PC-9 (cell line): ENCODE data around the gene DNAH6. TPM values are rescaled to one million over a fixed set of nuclear protein-coding genes. Genes with fewer than 3 reads are reported as not detected.

Experiments used
- BruUV-seq: library from RNA; stranded (reverse); fragments of 400-500 nt; replicated peaks from 2 replicates; lab custom pipeline; 2021; lab: Mats Ljungman, UMichigan
- CTCF ChIA-PET: fragments of 300-600 bp; sonication (Branson Sonifier 250); formaldehyde crosslinking; loops from one replicate; lab custom pipeline; 2022; ENCODE audit warnings: antibody characterized with exemption; lab: Charles Lee
- POLR2A ChIA-PET: fragments of 300-600 bp; sonication (Branson Sonifier 250); formaldehyde crosslinking; loops from one replicate; lab custom pipeline; 2022; ENCODE audit warnings: antibody characterized with exemption; ENCODE audit not compliant: unreplicated experiment; lab: Charles Lee
- DNase-seq, 2 experiments: peaks; one replicate each; pipeline versions ENCODE4 v3.0.0 to v3.0.0-alpha.2; 2015 to 2022; ENCODE audit warnings: mixed read lengths in 1 of 2
- H2AFZ ChIP-seq: fragments of 200-600 bp; sonication (generic); 2 replicates; pipeline ENCODE4 v1.8.1; 2017; ENCODE audit warnings: antibody characterized with exemption
- H3F3A ChIP-seq: fragments of 200-600 bp; sonication (generic); 2 replicates; pipeline ENCODE4 v1.8.1; 2017; ENCODE audit warnings: antibody characterized with exemption, mild to moderate bottlenecking, low read depth; ENCODE audit not compliant: insufficient read depth
- H3K27ac ChIP-seq: fragments of 200-600 bp; sonication (generic); 2 replicates; pipeline ENCODE4 v1.6.1; 2016; ENCODE audit warnings: mixed run types
- H3K27me3 ChIP-seq: fragments of 200-600 bp; sonication (generic); 2 replicates; pipeline ENCODE4 v1.6.1; 2016; ENCODE audit warnings: low read depth, mixed run types; ENCODE audit not compliant: insufficient read depth
- H3K36me3 ChIP-seq: fragments of 200-600 bp; sonication (generic); 2 replicates; pipeline ENCODE4 v1.6.1; 2016; ENCODE audit warnings: low read depth, mixed run types
- H3K4me1 ChIP-seq: fragments of 200-600 bp; sonication (generic); replicated peaks from 2 replicates; pipeline ENCODE4 v1.6.1; 2016; ENCODE audit warnings: mixed run types; ENCODE audit not compliant: insufficient read depth
- H3K4me2 ChIP-seq: fragments of 200-600 bp; sonication (generic); 2 replicates; pipeline ENCODE4 v1.6.1; 2017; ENCODE audit warnings: mixed run types
- H3K4me3 ChIP-seq: fragments of 200-600 bp; sonication (generic); 2 replicates; pipeline ENCODE4 v1.6.1; 2016; ENCODE audit warnings: mixed run types
- H3K79me2 ChIP-seq: fragments of 200-600 bp; sonication (generic); 2 replicates; pipeline ENCODE4 v1.6.1; 2017; ENCODE audit warnings: low read depth, mixed run types
- H3K9me2 ChIP-seq: fragments of 200-600 bp; sonication (generic); 2 replicates; pipeline ENCODE4 v1.8.1; 2017; ENCODE audit warnings: mild to moderate bottlenecking; ENCODE audit not compliant: insufficient read depth
- H3K9me3 ChIP-seq: fragments of 200-600 bp; sonication (generic); 2 replicates; pipeline ENCODE4 v1.8.1; 2016; ENCODE audit warnings: low read depth; ENCODE audit not compliant: insufficient read depth
- H4K20me1 ChIP-seq: fragments of 200-600 bp; sonication (generic); 2 replicates; pipeline ENCODE4 v1.8.1; 2017; ENCODE audit not compliant: insufficient read depth
- EZH2 ChIP-seq: fragments of 200-600 bp; sonication (generic); IDR thresholded peaks from 2 replicates; pipeline ENCODE4 v1.8.0; 2017; ENCODE audit warnings: antibody characterized with exemption, low read depth
- intact Hi-C: fragments of 100-400 bp; cut with micrococcal nuclease; formaldehyde crosslinking; loops from one replicate; pipeline ENCODE4 v1.10.0; 2022; ENCODE audit not compliant: unreplicated experiment
- total RNA-seq: library from RNA; stranded (reverse); gene quantifications from 2 replicates; pipeline ENCODE4 v1.2.3, GENCODE V29; 2021
- TF ChIP-seq, protein P1 (sequence below): fragments of 200-600 bp; sonication (generic); conservative IDR thresholded peaks from 2 replicates; pipeline ENCODE4 v1.6.1; 2017; ENCODE audit warnings: mixed run types, antibody characterized with exemption, mild to moderate bottlenecking, moderate library complexity

DNAH6 gene
- total RNA-seq, 1 experiment from 2014 or later = not detected

DNA sequence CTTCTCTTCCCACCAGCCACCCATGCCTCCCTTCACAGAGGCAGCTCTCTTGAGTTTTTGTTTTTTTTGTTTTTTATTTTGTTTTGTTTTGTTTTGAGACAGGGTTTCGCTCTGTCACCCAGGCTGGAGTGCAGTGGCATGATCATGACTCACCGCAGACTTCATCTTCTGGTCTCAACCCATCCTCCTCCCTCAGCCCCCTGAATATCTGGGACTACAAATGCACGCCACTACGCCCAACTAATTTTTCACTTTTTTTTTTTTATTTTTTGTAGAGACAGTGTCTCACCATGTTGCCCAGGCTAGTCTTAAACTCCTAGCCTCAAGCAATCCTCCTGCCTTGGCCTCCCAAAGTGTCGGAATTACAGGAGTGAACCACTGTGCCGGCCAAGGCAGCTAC lies 203.1 kb downstream of the DNAH6 start:
- Histone ChIP-seq H3K9me2 (no peaks in the 10 kb centered on the region), H3K79me2 (no peaks in the 10 kb centered on the region), H3K27ac (no peak overlapping the region), H2AFZ (no peak overlapping the region), H3K36me3 (no peaks in the 10 kb centered on the region), H4K20me1 (no peaks in the 10 kb centered on the region), H3K9me3 (no peaks in the 10 kb centered on the region), H3K4me1 (no peaks in the 10 kb centered on the region), H3K4me3 (no peak overlapping the region), H3K27me3 (no peaks in the 10 kb centered on the region), H3F3A (no peaks in the 10 kb centered on the region), H3K4me2 (no peak overlapping the region)
- no peak for DNase-seq
- ChIA-PET POLR2A (no interaction called here), CTCF (no interaction called here)
- BruUV-seq = no TSS peak
- no peak for TF ChIP-seq EZH2
- TF ChIP-seq, protein P1, sequence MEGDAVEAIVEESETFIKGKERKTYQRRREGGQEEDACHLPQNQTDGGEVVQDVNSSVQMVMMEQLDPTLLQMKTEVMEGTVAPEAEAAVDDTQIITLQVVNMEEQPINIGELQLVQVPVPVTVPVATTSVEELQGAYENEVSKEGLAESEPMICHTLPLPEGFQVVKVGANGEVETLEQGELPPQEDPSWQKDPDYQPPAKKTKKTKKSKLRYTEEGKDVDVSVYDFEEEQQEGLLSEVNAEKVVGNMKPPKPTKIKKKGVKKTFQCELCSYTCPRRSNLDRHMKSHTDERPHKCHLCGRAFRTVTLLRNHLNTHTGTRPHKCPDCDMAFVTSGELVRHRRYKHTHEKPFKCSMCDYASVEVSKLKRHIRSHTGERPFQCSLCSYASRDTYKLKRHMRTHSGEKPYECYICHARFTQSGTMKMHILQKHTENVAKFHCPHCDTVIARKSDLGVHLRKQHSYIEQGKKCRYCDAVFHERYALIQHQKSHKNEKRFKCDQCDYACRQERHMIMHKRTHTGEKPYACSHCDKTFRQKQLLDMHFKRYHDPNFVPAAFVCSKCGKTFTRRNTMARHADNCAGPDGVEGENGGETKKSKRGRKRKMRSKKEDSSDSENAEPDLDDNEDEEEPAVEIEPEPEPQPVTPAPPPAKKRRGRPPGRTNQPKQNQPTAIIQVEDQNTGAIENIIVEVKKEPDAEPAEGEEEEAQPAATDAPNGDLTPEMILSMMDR = no peak
- intact Hi-C loops = no loop called here

DNA sequence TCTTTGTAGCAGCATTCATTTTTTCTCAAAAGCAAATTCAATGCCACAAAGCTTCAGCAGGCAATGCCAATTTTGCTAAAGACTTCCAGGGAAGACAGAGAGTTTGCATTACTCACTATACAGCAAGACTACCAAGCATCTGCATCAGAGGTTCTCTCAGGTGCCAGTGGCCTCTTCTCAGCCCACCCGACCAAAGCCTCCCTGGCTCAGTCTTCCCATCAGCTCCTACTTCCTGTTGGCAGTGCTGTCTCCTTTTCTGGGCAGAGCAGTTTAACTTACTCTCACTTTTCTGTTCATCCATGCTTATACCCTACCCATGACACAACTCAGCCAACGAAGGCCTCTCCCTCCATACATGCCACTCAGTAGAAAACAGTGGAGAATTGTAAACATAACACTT lies 207.5 kb downstream of the DNAH6 start:
- Histone ChIP-seq H3F3A (no peaks in the 10 kb centered on the region), H3K4me2 (no peak overlapping the region), H2AFZ (no peak overlapping the region), H3K9me2 (no peaks in the 10 kb centered on the region), H4K20me1 (no peaks in the 10 kb centered on the region), H3K79me2 (no peaks in the 10 kb centered on the region), H3K27ac (no peak overlapping the region), H3K4me3 (no peak overlapping the region), H3K9me3 (no peaks in the 10 kb centered on the region), H3K4me1 (no peaks in the 10 kb centered on the region), H3K27me3 (no peaks in the 10 kb centered on the region), H3K36me3 (no peaks in the 10 kb centered on the region)
- intact Hi-C loops = no loop called here
- BruUV-seq = no TSS peak
- ChIA-PET POLR2A (no interaction called here), CTCF (no interaction called here)
- TF ChIP-seq EZH2 = no peak
- no peak for DNase-seq

DNA sequence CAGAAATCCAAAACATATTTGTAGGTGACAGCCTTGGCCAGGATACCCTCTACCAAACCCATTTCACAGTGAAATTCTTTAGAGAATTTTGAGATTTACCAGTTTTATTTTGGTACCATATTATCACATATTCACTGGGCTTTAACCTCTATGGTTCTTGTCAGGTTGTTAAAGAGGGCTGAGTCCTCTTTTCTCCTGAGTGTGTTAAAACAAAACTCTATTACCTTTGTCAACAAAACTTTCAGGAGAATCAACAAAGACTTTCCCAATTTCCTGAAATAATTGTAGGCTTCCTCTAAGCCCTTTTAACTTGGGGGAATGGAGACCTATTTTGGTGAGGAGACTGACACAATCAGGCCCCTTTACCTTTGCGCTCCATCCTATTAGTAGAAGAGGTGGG lies 209.4 kb downstream of the DNAH6 start:
- TF ChIP-seq EZH2 = no peak
- TF ChIP-seq, protein P1 = no peak
- H3K27me3 ChIP-seq = 0 out of 2 replicates have a peak, but pooled peaks cover 3% of the 10 kb centered on the region
- H3K4me1 ChIP-seq = no peaks in the 10 kb centered on the region
- H2AFZ ChIP-seq = no peak overlapping the region
- DNase-seq = no peak
- H3K4me2 ChIP-seq = no peak overlapping the region
- intact Hi-C loops = no loop called here
- no peaks in the 10 kb centered on the region for H3K79me2 ChIP-seq
- H4K20me1 ChIP-seq = no peaks in the 10 kb centered on the region
- CTCF ChIA-PET = no interaction called here
- H3K4me3 ChIP-seq = no peak overlapping the region
- H3K9me2 ChIP-seq = no peaks in the 10 kb centered on the region
- H3K9me3 ChIP-seq = no peaks in the 10 kb centered on the region
- no TSS peak for BruUV-seq
- H3K36me3 ChIP-seq = no peaks in the 10 kb centered on the region
- POLR2A ChIA-PET = no interaction called here
- no peak overlapping the region for H3K27ac ChIP-seq
- no peaks in the 10 kb centered on the region for H3F3A ChIP-seq

DNA sequence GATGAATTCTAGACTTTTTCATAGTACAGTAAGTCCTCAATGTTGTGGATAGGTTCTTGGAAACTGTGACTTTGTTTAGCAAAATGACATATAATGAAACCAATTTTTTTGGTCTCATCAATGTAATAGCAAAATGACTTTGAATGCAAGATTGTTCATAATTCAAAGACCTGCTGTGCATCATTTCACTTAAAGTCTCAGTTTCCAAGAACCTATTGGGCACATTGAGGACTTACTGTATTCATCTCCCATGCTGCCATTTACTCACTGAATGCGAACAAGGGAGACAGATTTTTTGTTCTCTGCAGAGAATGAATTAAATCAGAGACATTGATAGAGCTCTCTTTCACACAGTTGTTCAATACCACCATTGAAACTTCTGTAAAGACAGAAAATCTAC lies 211.0 kb downstream of the DNAH6 start:
- Histone ChIP-seq H3K9me2 (no peaks in the 10 kb centered on the region), H3K9me3 (no peaks in the 10 kb centered on the region), H3K27me3 (0 out of 2 replicates have a peak, but pooled peaks cover 3% of the 10 kb centered on the region), H3K36me3 (no peaks in the 10 kb centered on the region), H3F3A (no peaks in the 10 kb centered on the region), H3K4me3 (no peak overlapping the region), H3K4me2 (no peak overlapping the region), H3K27ac (no peak overlapping the region), H3K79me2 (no peaks in the 10 kb centered on the region), H3K4me1 (no peaks in the 10 kb centered on the region), H4K20me1 (no peaks in the 10 kb centered on the region), H2AFZ (no peak overlapping the region)
- ChIA-PET POLR2A (no interaction called here), CTCF (interaction anchor here (0.5 kb wide), 1 partner anchor 591 kb away, joined by 8 read pairs; no protein-coding TSS in a partner anchor)
- intact Hi-C loops = no loop called here
- DNase-seq = no peak
- BruUV-seq = no TSS peak
- TF ChIP-seq, protein P1 = no peak
- no peak for TF ChIP-seq EZH2
